NCI-H2081 (cell line): ENCODE data around the gene ACADL.
"Not testable (repeated sequence)": the region's sequence is repeated elsewhere in the genome, so short reads cannot be mapped to it uniquely, and the experiment has no call there.

Experiments
- DNase-seq, 2 experiments: peaks; one replicate each; lab custom pipeline; 2025; lab: John Stamatoyannopoulos, UW

ACADL gene

DNA sequence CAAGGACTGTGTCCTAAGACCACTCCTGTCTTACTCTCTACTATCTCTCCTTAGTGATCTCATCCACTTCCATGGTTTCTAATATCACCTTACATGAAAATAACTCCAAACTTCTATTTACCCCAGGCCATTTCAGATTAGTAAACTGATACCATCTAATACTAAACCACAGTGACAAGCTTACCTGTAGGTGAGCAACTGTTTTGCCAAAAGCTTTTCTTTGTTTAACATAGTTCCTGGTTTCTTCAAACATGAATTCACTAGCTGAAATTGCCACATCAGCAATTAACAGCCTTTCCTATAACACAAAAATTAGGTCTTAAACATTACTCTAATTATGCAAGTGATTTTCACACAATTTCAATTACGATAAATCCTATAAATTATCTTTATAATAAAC is 22.1 kb downstream of the ACADL start:
- no peak for DNase-seq

DNA sequence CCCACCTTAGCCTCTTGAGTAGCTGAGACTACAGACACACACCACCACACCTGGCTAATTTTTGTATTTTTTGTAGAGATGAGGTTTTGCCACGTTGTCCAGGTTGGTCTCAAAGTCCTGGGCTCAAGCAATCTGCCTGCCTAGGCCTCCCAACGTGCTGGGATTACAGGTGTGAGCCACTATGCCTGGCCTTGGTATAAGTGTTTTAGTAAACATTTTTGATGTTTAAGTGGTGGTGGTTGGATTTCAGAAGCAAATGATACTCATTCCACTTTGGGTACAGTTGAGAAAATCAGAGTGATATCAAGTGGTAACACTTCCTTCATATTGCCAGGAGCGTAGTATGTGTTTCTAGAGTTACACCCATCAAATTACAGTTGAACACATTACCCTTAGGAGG is 25.4 kb downstream of the ACADL start:
- DNase-seq, result no peak

DNA sequence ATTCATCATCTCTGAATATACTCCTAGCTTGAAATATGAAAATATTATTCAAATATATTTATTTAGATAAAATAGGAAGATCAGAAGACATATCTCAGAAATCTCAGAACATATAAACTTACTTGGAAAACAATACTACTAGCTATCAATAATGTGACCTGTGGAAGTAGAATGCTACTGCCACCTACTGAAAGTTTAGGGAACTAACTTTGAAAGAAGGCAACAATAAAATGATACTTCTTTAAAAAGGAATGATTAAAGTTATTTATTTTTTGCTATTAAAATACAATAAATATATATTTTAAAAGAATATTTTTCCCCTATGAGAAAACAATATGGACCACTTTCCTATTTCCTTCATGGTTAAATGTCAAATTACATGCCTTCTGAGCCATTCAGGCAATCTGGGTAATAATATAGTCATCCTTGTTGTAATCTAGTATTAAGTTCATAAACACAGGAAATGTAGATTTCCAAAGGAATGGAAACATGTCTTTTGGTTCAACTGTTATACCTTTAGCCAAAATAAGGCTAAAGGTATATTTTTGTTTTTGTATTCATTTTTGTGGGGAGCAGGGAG is 26.0 kb downstream of the ACADL start:
- DNase-seq, result peak; percentile 3 to 15

DNA sequence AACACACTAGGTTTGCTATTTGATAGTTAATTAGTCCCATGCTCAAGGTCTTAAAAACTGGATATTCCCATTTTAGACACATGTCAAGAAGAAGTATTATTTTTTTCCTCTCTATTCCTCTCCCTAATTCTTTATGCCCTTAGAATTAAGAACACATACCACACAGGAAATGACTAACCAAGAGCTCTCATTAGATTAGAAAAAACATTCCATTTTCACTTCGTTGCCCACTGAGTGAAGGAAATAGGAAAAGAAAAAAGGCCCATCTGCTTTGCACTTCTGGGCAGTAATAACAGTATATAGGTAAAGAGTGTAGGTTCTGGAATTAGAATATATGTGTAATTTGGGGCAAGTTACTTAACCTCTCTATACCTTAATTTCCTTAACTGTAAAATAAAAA is 26.9 kb downstream of the ACADL start:
- no peak for DNase-seq

DNA sequence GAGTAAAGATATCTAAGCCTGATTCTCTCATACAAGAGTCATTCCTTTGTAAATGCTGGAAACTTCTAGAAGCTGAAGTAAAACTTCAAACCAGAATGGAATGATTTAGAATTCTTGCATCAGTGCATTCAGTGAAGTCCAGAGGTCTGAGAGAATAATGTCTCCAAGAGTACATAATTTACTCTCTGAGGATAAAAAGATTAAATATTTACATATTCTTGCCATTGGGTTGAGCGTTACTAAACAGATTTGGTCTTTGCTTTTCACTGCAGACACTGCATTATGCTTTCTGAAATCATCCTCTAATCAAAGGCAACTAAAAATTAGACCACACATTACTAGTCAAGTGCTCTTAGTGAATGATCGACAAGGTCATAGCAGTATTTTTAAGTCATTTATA is 27.5 kb downstream of the ACADL start:
- no peak for DNase-seq

DNA sequence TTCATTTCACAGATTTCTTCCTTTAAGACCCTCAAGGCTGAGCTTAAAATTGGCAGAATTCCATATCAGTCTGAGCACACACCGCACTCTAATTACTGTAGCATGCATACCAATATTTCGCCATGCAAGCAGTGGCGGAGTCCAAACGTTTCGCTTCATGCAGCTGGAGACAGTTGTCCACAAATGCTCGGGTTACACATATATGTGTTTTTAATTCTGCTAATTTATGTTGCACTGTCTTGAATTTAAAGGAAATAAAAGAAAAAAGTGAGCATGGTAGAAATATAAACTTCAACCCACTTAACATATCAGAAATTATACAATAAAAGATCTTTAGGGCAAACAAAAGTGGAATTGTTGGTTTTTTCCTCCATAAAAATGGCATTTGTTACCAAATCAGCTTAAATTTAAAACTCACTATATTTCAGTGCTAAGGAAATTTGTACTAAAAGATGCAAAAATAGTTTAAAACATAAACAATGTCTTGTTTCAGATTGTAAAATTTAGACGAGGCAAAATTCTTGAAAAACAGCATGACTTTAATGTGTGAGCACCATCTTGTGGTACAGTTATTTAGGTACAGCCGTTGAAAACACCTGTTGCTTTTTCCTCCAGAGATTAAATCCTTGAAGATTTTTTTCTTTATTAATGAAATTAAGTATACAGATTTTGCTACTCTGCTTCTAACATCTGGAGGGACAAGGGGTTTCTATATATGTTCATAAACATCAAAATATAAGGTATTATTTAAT is 30.0 kb downstream of the ACADL start:
- peak; percentile 40 to 60 for DNase-seq

DNA sequence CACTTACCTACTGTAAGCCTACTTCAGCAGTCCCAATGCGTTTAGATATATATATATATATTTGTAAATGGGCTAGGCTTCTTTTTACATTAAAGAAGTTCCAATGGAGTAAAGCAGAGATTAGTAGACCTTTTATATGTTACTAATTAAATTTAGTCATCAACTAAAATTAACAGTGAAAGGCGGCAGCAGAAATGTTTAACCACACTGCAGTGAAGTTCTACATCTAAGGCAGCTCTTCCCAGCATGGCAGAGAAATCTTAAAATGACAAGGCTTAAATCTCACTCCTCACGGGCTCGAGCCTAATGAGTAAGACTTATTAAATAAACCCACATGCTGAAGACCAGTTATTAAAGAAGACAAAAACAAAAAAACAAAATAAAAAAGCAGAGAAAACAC is 34.9 kb downstream of the ACADL start:
- no peak for DNase-seq

DNA sequence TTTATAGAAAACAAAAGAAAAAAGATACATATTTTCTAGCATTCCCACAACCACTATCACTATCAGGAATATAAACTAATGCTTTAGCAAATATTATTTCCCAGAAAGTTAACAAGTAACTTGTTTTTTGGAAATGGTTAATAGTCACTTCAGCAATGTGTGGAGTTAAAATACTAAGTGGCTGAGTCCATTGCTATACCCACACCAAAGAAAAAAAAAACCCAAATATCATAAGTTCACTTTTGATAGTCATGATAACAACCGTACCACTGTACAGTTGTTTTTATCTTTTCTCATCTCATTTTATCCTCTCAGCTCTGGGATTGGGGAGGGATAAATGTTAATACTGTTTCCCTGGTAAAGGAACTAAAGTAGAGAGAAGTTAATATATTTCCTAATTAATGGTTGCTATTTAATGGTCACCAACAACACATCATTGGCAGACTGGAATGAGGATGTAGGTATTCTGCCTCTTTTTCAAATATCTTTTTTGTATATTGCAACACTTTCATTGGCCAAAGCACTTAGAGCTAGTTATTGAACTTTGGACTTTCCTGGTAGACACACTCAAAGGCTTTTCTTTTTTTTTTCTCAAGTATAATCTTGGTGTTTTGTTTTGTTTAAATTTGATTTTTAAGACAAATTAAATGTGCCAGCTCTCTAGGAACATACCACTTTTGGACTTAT is 35.7 kb downstream of the ACADL start:
- DNase-seq, result no peak

DNA sequence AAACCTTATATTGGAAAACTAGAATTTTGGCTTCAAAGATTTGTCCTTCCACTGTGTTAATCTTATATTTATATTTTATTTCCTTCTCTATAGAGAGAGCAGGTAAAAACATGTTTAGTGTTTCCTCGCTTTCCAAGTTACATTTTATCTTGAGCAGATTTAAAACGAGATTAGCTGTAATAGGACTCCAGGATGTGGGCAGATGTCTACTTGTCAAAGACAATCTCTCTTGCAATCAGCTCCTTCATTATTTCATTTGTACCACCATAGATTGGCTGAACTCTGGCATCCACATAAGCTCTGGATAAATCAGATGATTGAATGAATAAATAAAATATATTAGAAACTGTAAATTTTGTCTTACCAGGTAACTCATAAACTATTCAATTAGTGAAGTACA is 36.5 kb downstream of the ACADL start:
- DNase-seq, result no peak

DNA sequence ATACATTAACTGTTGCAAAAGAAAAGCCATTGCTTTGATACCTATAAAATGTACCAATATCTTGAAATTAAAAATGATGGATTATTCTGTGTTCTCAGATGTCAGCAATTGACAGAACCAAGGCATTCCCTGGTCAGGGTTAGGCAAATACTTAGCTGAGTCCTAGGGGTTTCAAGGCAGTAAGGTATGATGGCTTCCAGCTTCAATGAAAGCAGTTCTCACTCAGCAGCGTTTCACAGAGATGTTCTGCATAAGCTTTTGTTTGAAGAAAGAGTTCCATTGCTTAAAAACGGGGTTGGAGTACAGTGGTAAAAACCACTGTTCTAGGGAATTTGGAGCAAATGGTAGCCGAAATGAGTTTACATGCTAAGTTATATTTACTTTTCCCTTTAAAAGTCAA is 37.1 kb downstream of the ACADL start:
- DNase-seq, result no peak

DNA sequence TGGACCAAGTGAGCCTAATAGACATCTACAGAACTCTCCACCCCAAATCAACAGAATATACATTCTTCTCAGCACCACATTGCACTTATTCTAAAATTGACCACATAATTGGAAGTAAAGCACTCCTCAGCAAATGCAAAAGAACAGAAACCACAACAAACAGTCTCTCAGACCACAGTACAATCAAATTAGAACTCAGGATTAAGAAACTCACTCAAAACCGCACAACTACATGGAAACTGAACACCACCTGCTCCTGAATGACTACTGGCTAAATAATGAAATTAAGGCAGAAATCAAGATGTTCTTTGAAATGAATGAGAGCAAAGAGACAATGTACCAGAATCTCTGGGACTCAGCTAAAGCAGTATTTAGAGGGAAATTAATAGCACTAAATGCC is 41.3 kb downstream of the ACADL start:
- DNase-seq, result not testable (repeated sequence)

DNA sequence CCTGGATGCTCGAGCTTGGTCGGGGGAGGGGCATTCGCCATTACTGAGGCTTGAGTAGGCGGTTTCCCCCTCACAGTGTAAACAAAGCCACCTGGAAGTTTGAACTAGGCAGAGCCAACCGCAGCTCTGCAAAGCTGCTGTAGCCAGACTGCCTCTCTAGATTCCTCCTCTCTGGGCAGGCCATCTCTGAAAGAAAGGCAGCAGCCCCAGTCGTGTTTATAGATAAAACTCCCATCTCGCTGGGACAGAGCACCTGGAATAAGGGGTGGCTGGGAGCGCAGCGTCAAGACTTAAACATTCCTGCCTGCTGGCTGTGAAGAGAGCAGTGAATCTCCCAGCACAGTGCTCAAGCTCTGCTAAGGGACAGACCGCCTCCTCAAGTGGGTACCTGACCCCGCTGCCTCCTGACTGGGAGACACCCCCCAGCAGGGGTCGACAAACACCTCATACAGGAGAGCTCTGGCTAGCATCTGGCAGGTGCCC is 43.6 kb downstream of the ACADL start:
- peak in 1 of 2 experiments; percentile 24 for DNase-seq

DNA sequence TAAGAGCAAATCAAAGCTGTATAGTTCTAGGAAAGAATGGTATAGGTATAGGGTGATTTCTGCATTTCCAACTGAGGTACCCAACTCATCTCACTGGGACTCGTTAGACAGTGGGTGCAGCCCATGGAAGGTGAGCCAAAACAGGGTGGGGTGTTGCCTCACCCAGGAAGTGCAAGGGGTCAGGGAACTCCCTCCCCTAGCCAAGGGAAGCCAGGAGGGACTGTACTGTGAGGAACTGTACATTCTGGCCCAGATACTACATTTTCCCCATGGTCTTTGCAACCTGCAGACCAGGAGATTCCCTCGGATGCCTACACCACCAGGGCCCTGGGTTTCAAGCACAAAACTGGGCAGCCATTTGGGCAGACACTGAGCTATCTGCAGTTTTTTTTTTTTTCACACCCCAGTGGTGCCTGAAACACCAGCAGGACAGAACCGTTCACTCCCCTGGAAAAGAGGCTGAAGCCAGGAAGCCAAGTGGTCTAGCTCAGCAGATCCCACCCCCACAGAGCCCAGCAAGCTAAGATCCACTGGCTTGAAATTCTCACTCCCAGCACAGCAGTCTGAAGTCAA is 44.1 kb downstream of the ACADL start:
- not testable (repeated sequence) for DNase-seq

DNA sequence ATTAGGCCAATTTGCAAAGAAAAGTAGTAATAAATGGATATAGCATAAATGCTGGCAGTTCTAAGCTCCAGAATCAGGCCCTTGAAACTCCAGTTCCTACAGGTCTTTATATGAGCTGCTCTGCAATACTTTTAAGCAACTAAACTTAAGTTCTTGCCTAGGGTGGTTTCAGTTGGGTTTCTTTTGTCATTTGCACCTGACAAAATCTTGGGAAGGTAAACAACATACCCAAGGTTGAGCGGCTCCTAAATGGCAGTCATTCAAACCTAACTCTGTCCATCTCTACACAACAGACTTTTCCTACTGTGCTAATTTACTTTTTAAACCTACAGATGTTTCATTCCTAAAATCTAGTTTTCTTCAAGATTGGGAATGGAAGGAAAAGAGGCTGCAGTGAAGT is 44.8 kb downstream of the ACADL start:
- DNase-seq, result no peak

DNA sequence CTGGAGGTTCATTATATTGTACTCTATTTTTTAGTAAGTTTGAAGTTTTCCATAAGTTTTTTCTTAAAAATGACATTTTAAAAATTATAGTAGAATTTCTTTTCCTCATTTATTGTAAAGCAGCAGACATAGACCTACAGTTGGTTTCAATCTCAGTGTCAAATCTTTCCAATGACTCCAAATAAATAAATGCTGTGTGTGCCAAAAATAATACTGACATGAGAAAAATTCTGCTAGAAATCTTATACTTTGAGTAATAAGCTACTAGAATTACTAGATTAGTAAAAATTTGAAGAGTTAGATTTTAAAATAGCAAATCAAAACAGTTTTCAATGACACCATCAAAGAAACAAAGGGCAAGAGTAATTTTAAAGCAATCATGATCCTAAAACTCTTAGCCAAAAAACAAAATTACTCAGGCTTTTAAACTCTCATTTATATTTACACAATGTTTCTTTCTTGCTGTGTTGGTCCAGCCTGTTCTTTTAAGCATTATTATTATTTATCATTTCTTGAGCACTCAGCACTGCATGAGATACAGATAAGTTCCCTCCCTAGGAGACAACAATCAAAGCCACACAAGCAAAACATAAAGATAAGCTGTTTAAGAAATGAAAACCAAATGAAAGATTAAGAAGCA is 45.8 kb downstream of the ACADL start:
- DNase-seq, result no peak

DNA sequence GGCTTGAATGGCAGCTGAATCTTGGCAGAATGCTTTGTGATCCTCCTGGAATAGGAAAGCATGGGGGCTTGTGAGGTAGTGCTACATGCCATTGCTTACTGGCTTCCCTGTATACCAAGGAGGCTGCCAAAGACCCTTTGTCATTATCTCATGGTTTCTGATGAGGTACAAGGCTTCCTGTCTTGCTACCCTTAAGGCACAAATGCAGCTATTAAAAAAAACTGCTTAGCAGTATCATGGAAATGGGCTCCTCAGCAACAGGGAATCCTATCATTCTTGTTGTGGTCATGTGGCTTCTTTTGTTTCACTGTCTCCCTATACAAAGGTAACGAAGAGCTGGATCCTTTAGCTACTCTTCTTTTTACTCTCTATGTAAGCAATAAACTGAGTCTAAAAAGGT is 47.5 kb downstream of the ACADL start:
- DNase-seq, result no peak

DNA sequence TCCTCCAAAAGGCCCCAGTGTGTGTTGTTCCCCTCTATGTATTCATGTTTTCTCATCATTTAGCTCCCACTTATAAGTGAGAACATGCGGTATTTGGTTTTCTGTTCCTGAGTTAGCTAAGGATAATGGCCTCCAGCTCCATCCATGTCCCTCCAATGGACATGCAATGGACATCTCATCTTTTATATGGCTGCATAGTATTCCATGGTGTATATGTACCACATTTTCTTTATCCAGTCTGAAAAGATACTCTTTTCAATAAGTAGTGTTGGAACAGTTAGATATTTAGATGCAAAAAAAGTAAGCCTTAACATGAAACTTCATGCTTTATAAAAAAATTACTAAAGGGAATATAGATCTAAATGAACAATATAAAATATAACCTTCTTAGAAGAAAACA is 48.1 kb downstream of the ACADL start:
- DNase-seq, result not testable (repeated sequence)

DNA sequence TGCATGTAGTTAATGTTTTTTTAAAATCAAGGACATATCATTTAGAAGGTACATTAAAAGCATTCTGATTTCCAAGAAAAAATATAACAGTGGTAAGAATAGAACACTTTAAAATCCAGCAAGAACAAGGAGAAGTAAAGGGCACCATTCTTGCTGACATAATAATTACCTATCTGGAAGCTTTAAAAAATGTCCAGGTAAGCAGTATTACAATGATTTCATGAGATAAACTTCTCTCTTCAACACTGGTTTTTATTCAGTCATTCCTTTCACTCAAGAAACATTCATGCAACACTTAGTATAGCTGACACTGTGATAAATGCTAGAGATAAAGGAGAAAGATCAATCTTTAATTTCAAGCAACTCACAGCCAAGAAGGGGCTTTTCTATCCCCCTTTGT is 51.2 kb downstream of the ACADL start:
- no peak for DNase-seq

DNA sequence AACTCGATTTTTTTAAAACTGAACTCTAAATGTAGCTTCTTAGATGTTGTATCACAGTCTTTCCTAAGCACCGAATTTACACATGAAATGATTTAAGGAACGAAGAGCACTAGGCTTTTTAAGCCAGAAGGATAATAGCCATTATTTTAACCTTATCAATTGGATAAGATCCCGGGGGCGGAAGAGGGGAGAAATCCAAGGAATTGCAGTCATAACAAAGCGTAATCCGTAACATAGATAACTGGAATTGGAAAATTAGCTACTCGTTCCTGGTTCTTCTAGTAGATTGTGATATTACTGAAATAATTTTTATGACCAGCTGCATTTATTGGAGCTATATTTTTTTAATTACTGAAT is 53.0 kb downstream of the ACADL start:
- DNase-seq, result no peak

DNA sequence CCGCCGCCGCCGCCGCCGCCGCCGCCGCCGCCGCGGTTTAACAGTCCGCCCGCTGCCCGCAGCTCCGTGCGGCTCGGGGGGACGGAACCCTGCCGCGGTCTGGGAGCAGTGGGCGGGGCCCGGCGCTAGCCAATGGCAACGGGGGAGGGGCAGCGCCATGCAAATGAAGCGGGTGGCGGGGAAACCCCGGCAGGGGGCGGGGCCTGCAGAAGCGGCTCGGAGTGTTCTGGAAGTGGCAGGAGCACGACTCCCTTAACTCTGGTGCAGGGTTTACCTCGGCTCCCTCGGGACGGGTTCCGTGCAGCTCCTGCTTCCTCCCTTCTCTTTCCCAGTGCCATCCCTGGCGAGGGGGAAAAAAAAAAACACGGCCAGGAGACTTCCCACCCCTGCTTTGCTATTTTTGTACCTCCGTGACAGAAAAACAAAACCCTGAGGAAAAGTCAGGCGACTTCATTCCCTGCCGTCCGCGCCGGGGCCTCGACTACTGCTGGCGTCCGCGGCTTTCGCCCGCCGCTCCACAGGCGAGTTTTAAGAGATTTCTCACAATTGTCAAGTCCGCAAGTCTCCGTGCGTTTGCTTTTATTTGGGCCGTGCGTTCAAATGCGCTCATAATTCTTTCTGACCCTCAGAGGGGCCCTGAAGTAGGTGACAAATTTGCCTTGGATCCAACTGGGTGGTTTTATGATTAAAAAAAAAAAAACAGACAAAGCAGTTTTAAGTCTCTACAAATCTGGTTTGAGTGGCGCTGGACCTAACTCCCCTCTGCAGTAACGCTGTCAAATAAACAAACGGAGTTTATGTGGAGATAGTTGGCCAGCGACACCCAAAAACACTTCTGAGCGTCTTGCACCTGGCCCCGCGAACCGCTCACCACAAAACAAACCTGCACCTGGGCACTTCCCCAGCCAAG is 53.7 kb downstream of the ACADL start, which contains the start of gene KANSL1L:
Gene KANSL1L, minus strand, starts transcription at position 101 of the 910 bp plus-strand sequence. CDS start 16,827 bp downstream, outside the sequence.
- peak; percentile 96 to 98 for DNase-seq
